Calu3 (cell line): ENCODE data around the gene GREB1L. TPM values are rescaled to one million over a fixed set of nuclear protein-coding genes. Genes with fewer than 3 reads are reported as not detected.

ENCODE experiments used
- BruUV-seq: library from RNA; stranded (reverse); fragments of 400-500 nt; replicated peaks from 2 replicates; lab custom pipeline; 2021; lab: Mats Ljungman, UMichigan
- CTCF ChIA-PET: fragments of 300-600 bp; sonication (Branson Sonifier 250); formaldehyde crosslinking; loops from one replicate; lab custom pipeline; 2022; ENCODE audit warnings: antibody characterized with exemption; lab: Charles Lee
- DNase-seq: peaks from one replicate; pipeline ENCODE4 v3.0.0; 2022
- H3K27ac Mint-ChIP-seq: one replicate; pipeline ENCODE4 v1.8.0; 2022; ENCODE audit warnings: mixed read lengths; ENCODE audit not compliant: unreplicated experiment
- H3K27me3 Mint-ChIP-seq: one replicate; pipeline ENCODE4 v1.8.0; 2022; ENCODE audit warnings: mixed read lengths; ENCODE audit not compliant: unreplicated experiment
- H3K36me3 Mint-ChIP-seq: one replicate; pipeline ENCODE4 v1.8.0; 2022; ENCODE audit warnings: mild to moderate bottlenecking, moderate library complexity, mixed read lengths; ENCODE audit not compliant: insufficient read depth, unreplicated experiment
- H3K4me1 Mint-ChIP-seq: one replicate; pipeline ENCODE4 v1.8.0; 2022; ENCODE audit warnings: mild to moderate bottlenecking, low read depth, mixed read lengths; ENCODE audit not compliant: unreplicated experiment
- H3K4me3 Mint-ChIP-seq: one replicate; pipeline ENCODE4 v1.8.0; 2022; ENCODE audit warnings: mild to moderate bottlenecking, low read depth, moderate library complexity, mixed read lengths; ENCODE audit not compliant: unreplicated experiment
- H3K9me3 Mint-ChIP-seq: one replicate; pipeline ENCODE4 v1.8.0; 2022; ENCODE audit warnings: low read depth, mixed read lengths; ENCODE audit not compliant: unreplicated experiment
- intact Hi-C: fragments of 100-400 bp; cut with micrococcal nuclease; formaldehyde crosslinking; loops from one replicate; pipeline ENCODE4 v1.10.0; 2022; ENCODE audit not compliant: unreplicated experiment
- total RNA-seq: library from RNA; stranded (reverse); gene quantifications from 2 replicates; pipeline ENCODE4 v1.2.3, GENCODE V29; 2022
- TF ChIP-seq, protein P1 (sequence below): fragments of 200-600 bp; IDR thresholded peaks from one replicate; pipeline ENCODE4 v1.8.0; 2022; ENCODE audit warnings: antibody characterized with exemption; ENCODE audit not compliant: unreplicated experiment

GREB1L gene
- total RNA-seq, 1 experiment from 2014 or later = 3.8 TPM

DNA sequence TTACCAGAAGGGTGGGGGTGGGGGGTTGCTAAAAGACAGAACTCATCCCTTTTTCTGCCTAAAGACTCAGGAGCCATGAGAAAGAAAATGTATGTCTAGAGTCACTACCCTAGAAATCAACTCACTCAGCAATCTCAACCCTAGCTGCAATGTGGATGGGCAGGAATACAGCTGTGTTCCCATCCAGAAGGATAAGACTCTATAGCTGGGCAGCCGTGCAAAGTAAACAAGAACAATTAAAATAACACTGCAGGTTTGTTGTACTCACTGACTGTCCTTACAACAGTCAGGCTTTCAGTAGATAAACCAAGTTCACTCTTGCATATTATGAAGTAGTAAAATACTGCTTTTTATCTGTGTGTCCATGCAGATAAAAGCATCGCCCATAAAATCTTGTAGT lies 284.4 kb downstream of the GREB1L start:
- CTCF ChIA-PET = no interaction called here

GRCh38 chr18:21534327-21534726 lies 292.3 kb downstream of the GREB1L start:
- no peaks in the 10 kb centered on the region for H3K27me3 Mint-ChIP-seq
- H3K9me3 Mint-ChIP-seq = no peaks in the 10 kb centered on the region
- CTCF ChIA-PET = interaction anchor here (0.7 kb wide), 1 partner anchor 13 kb away, joined by 3 read pairs; no protein-coding TSS in a partner anchor
- intact Hi-C loops = no loop called here
- BruUV-seq = no TSS peak
- no peak overlapping the region for H3K4me3 Mint-ChIP-seq
- no peak overlapping the region for H3K27ac Mint-ChIP-seq
- H3K36me3 Mint-ChIP-seq = peaks cover 45% of the 10 kb centered on the region
- H3K4me1 Mint-ChIP-seq = no peaks in the 10 kb centered on the region
- TF ChIP-seq, protein P1, sequence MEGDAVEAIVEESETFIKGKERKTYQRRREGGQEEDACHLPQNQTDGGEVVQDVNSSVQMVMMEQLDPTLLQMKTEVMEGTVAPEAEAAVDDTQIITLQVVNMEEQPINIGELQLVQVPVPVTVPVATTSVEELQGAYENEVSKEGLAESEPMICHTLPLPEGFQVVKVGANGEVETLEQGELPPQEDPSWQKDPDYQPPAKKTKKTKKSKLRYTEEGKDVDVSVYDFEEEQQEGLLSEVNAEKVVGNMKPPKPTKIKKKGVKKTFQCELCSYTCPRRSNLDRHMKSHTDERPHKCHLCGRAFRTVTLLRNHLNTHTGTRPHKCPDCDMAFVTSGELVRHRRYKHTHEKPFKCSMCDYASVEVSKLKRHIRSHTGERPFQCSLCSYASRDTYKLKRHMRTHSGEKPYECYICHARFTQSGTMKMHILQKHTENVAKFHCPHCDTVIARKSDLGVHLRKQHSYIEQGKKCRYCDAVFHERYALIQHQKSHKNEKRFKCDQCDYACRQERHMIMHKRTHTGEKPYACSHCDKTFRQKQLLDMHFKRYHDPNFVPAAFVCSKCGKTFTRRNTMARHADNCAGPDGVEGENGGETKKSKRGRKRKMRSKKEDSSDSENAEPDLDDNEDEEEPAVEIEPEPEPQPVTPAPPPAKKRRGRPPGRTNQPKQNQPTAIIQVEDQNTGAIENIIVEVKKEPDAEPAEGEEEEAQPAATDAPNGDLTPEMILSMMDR = no peak
- no peak for DNase-seq

More for the DNA sequence above, 284.4 kb downstream of the GREB1L start:
- Mint-ChIP-seq H3K36me3 (peaks cover 45% of the 10 kb centered on the region), H3K27me3 (no peaks in the 10 kb centered on the region), H3K4me1 (no peaks in the 10 kb centered on the region), H3K9me3 (no peaks in the 10 kb centered on the region), H3K4me3 (no peak overlapping the region), H3K27ac (no peak overlapping the region)
- BruUV-seq = no TSS peak
- DNase-seq = no peak
- TF ChIP-seq, protein P1 = no peak
- intact Hi-C loops = no loop called here

GRCh38 chr18:21538230-21538629 lies 296.2 kb downstream of the GREB1L start:
- Mint-ChIP-seq H3K27ac (no peak overlapping the region), H3K4me1 (no peaks in the 10 kb centered on the region), H3K36me3 (peaks cover 30% of the 10 kb centered on the region), H3K4me3 (no peak overlapping the region), H3K9me3 (no peaks in the 10 kb centered on the region), H3K27me3 (no peaks in the 10 kb centered on the region)
- DNase-seq = no peak
- intact Hi-C loops = no loop called here
- no TSS peak for BruUV-seq
- CTCF ChIA-PET = interaction anchor here (0.6 kb wide), 1 partner anchor 18 kb away, joined by 6 read pairs; no protein-coding TSS in a partner anchor
- TF ChIP-seq, protein P1 = no peak

GRCh38 chr18:21546423-21546822 lies 304.4 kb downstream of the GREB1L start:
- H3K4me3 Mint-ChIP-seq = no peak overlapping the region
- no peaks in the 10 kb centered on the region for H3K4me1 Mint-ChIP-seq
- no peak overlapping the region for H3K27ac Mint-ChIP-seq
- H3K36me3 Mint-ChIP-seq = peaks cover 4% of the 10 kb centered on the region
- DNase-seq = no peak
- BruUV-seq = no TSS peak
- no peaks in the 10 kb centered on the region for H3K9me3 Mint-ChIP-seq
- CTCF ChIA-PET = no interaction called here
- intact Hi-C loops = loop anchor here (10.0 kb wide), 1 partner anchor 268 kb away; no protein-coding TSS in a partner anchor
- TF ChIP-seq, protein P1 = no peak
- no peaks in the 10 kb centered on the region for H3K27me3 Mint-ChIP-seq
